Nephron (organoid): Measurements from ENCODE around the gene POLK.

Source experiments
- H3K27ac Mint-ChIP-seq, 3 experiments: 2 replicates each; pipeline ENCODE4 v1.8.0; 2020; ENCODE audit warnings: mixed read lengths in 3 of 3, mild to moderate bottlenecking in 2 of 3, moderate library complexity in 1 of 3
- H3K27me3 Mint-ChIP-seq: 2 replicates; pipeline ENCODE4 v1.8.0; 2021; ENCODE audit warnings: low read depth, mild to moderate bottlenecking, moderate library complexity, mixed read lengths
- H3K36me3 Mint-ChIP-seq: 2 replicates; pipeline ENCODE4 v1.8.0; 2020; ENCODE audit warnings: low read depth, mixed read lengths
- H3K4me1 Mint-ChIP-seq: 2 replicates; pipeline ENCODE4 v1.8.0; 2020; ENCODE audit warnings: mixed read lengths
- H3K4me3 Mint-ChIP-seq, 3 experiments: 2 replicates each; pipeline ENCODE4 v1.8.0; 2020; ENCODE audit warnings: mild to moderate bottlenecking in 3 of 3, mixed read lengths in 3 of 3, moderate library complexity in 2 of 3
- H3K9me3 Mint-ChIP-seq: 2 replicates; pipeline ENCODE4 v1.8.0; 2020; ENCODE audit warnings: mixed read lengths
- TF ChIP-seq, protein P1 (sequence below), 3 experiments: fragments of 200-600 bp; sonication (generic); IDR thresholded peaks; one replicate each; pipeline ENCODE4 v1.5.0; 2021; ENCODE audit warnings: antibody characterized with exemption in 3 of 3; ENCODE audit not compliant: unreplicated experiment in 3 of 3

The POLK gene

DNA sequence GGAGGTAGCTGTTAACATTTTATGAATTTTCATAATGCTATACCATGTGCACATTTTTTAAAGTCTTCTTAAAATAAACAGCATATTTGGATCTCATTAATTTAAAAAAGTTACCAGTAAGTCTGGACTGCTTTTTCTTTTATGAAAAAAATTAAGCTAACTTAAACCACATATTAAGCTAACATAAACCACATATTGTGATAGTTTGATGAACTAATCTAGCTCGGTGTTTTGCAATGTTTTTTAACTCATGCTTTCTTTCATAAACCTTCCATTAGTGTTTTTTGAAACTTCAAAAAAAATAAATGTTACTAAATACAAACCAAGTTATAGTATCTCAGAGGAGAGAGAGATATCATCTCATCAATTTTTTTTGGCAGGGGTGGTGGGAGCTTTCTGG lies 26.5 kb downstream of the POLK start:
- Mint-ChIP-seq H3K9me3 (peaks cover 23% of the 10 kb centered on the region), H3K4me3 (no peak overlapping the region), H3K27ac (no peak overlapping the region), H3K27me3 (no peaks in the 10 kb centered on the region), H3K4me1 (no peaks in the 10 kb centered on the region), H3K36me3 (peaks cover 34% of the 10 kb centered on the region)
- TF ChIP-seq, protein P1, sequence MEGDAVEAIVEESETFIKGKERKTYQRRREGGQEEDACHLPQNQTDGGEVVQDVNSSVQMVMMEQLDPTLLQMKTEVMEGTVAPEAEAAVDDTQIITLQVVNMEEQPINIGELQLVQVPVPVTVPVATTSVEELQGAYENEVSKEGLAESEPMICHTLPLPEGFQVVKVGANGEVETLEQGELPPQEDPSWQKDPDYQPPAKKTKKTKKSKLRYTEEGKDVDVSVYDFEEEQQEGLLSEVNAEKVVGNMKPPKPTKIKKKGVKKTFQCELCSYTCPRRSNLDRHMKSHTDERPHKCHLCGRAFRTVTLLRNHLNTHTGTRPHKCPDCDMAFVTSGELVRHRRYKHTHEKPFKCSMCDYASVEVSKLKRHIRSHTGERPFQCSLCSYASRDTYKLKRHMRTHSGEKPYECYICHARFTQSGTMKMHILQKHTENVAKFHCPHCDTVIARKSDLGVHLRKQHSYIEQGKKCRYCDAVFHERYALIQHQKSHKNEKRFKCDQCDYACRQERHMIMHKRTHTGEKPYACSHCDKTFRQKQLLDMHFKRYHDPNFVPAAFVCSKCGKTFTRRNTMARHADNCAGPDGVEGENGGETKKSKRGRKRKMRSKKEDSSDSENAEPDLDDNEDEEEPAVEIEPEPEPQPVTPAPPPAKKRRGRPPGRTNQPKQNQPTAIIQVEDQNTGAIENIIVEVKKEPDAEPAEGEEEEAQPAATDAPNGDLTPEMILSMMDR (IDR thresholded peaks at IDR 0.05; ENCODE audit: unreplicated experiment in 3 of 3), result no peak

DNA sequence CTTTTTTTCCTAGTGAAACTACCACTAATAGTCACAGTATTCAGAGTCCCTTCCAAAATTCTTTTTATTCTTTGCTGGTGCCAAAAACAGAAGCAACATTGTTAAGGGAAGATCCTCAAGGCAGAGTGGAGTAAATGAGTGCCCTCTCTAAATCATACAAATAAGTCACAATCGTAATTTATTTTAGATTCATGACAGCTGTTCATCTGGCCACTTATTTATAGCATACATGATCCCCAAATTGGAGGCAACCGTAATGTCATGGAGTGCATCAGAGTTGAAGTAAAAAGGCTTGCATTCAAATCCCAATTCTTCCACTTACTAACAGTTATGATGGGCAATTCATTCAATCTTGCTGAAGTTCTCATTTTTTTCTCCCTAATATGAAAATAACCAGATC lies 33.4 kb downstream of the POLK start:
- peaks cover 8% of the 10 kb centered on the region for H3K4me1 Mint-ChIP-seq

DNA sequence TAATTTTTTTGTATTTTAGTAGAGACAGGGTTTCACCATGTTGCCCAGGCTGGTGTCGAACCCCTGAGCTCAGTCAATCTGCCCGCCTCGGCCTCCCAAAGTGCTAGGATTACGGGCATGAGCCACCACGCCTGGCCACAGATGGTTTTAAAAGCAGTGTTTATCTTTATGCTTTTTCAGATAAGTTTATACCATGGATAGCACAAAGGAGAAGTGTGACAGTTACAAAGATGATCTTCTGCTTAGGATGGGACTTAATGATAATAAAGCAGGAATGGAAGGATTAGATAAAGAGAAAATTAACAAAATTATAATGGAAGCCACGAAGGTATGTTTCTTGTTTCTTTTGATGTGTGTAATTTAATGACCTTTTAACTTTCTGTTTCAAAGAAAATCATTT lies 35.1 kb downstream of the POLK start:
- Mint-ChIP-seq H3K27me3 (no peaks in the 10 kb centered on the region), H3K4me3 (no peak overlapping the region), H3K27ac (no peak overlapping the region), H3K36me3 (peaks cover 26% of the 10 kb centered on the region), H3K9me3 (peaks cover 3% of the 10 kb centered on the region), H3K4me1 (peaks cover 8% of the 10 kb centered on the region)
- TF ChIP-seq, protein P1 (IDR thresholded peaks at IDR 0.05; ENCODE audit: unreplicated experiment in 3 of 3), result no peak

More for the DNA sequence above, 33.4 kb downstream of the POLK start:
- Mint-ChIP-seq H3K27me3 (no peaks in the 10 kb centered on the region), H3K36me3 (peaks cover 14% of the 10 kb centered on the region), H3K4me3 (no peak overlapping the region), H3K27ac (peak overlapping the region in 1 of 3 experiments; percentile 25), H3K9me3 (no peaks in the 10 kb centered on the region)
- TF ChIP-seq, protein P1 (IDR thresholded peaks at IDR 0.05; ENCODE audit: unreplicated experiment in 3 of 3), result no peak

DNA sequence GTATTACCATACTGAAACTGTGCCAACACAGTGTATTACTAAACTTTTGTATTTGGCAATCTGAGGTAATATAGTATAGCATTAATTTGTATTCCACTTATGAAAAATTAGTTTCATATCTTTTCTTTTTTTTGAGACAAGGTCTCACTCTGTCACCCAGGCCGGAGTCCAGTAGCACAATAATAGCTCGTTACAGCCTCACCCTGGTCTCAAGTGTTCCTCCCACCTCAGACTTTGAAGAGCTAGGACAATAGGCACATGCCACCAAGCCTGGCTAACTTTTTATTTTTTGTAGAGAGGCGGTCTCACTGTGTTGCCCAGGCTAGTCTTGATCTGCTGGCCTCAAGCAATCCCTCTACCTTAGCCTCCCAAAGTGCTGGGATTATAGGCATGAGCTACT lies 36.1 kb downstream of the POLK start:
- H3K27me3 Mint-ChIP-seq, result no peaks in the 10 kb centered on the region
- H3K4me3 Mint-ChIP-seq, result no peak overlapping the region
- H3K27ac Mint-ChIP-seq, result no peak overlapping the region
- peaks cover 30% of the 10 kb centered on the region for H3K36me3 Mint-ChIP-seq
- peaks cover 3% of the 10 kb centered on the region for H3K9me3 Mint-ChIP-seq
- TF ChIP-seq, protein P1 (IDR thresholded peaks at IDR 0.05; ENCODE audit: unreplicated experiment in 3 of 3), result no peak
- peaks cover 8% of the 10 kb centered on the region for H3K4me1 Mint-ChIP-seq

- TF ChIP-seq, protein P1 (IDR thresholded peaks at IDR 0.05; ENCODE audit: unreplicated experiment in 3 of 3), result no peak
- H3K4me3 Mint-ChIP-seq, result no peak overlapping the region
- peaks cover 3% of the 10 kb centered on the region for H3K9me3 Mint-ChIP-seq
These were observed 38.9 kb downstream of the POLK start for GRCh38 chr5:75550597-75550996.

GRCh38 chr5:75551471-75551870 lies 39.8 kb downstream of the POLK start:
- H3K4me3 Mint-ChIP-seq, result no peak overlapping the region
- TF ChIP-seq, protein P1 (IDR thresholded peaks at IDR 0.05; ENCODE audit: unreplicated experiment in 3 of 3), result no peak
- H3K27ac Mint-ChIP-seq, result no peak overlapping the region
- peaks cover 53% of the 10 kb centered on the region for H3K36me3 Mint-ChIP-seq
- no peaks in the 10 kb centered on the region for H3K27me3 Mint-ChIP-seq
- peaks cover 6% of the 10 kb centered on the region for H3K9me3 Mint-ChIP-seq
- H3K4me1 Mint-ChIP-seq, result no peaks in the 10 kb centered on the region

More at GRCh38 chr5:75550597-75550996, 38.9 kb downstream of the POLK start:
- Mint-ChIP-seq H3K27ac (no peak overlapping the region), H3K27me3 (no peaks in the 10 kb centered on the region), H3K4me1 (no peaks in the 10 kb centered on the region), H3K36me3 (peaks cover 48% of the 10 kb centered on the region)
